HS-27A (cell line): Measurements from ENCODE around the gene TUBA4A.

ENCODE experiments used
- DNase-seq: peaks from one replicate; pipeline ENCODE4 v3.0.0-alpha.2; 2012; ENCODE audit warnings: low read depth, missing footprints

TUBA4A gene

GRCh38 chr2:219230059-219230540 is 23.6 kb downstream of the TUBA4A start:
- no peak for DNase-seq

- peak; percentile 74 for DNase-seq
Observed at GRCh38 chr2:219229305-219230058, 24.2 kb downstream of the TUBA4A start, which contains the start of the genes ANKZF1 and ATG9A. Gene ANKZF1, plus strand, starts transcription at chr2:219229806. Its CDS starts 452 bp downstream, at chr2:219230258. Gene ATG9A, minus strand, starts transcription at chr2:219229636. Its CDS starts 1,612 bp downstream, at chr2:219228024.

GRCh38 chr2:219228911-219229304 is 24.8 kb downstream of the TUBA4A start:
- no peak for DNase-seq

- DNase-seq, result no peak
Observed at GRCh38 chr2:219228041-219228910, 25.4 kb downstream of the TUBA4A start.

- DNase-seq, result no peak
Observed at GRCh38 chr2:219225350-219225749, 28.4 kb downstream of the TUBA4A start.

- no peak for DNase-seq
Observed at GRCh38 chr2:219223831-219224610, 29.7 kb downstream of the TUBA4A start.

- DNase-seq, result no peak
Observed at GRCh38 chr2:219221957-219222518, 31.7 kb downstream of the TUBA4A start.

- no peak for DNase-seq
Observed at GRCh38 chr2:219220652-219221402, 32.9 kb downstream of the TUBA4A start.

- DNase-seq, result no peak
Observed at GRCh38 chr2:219219784-219220532, 33.8 kb downstream of the TUBA4A start.

GRCh38 chr2:219218732-219219701 is 34.7 kb downstream of the TUBA4A start, which contains the start of gene ABCB6:
Gene ABCB6, minus strand, starts transcription at chr2:219218958. Its CDS starts 285 bp downstream, at chr2:219218673.
- peak; percentile 55 for DNase-seq

- peak; percentile 29 for DNase-seq
Observed at GRCh38 chr2:219218217-219218731, 35.4 kb downstream of the TUBA4A start.

- no peak for DNase-seq
Observed at GRCh38 chr2:219216535-219216915, 37.2 kb downstream of the TUBA4A start.

- DNase-seq, result no peak
Observed at GRCh38 chr2:219215871-219216534, 37.7 kb downstream of the TUBA4A start.

- no peak for DNase-seq
Observed at GRCh38 chr2:219214786-219215185, 38.9 kb downstream of the TUBA4A start.

- no peak for DNase-seq
Observed at GRCh38 chr2:219214141-219214540, 39.6 kb downstream of the TUBA4A start.

- no peak for DNase-seq
Observed at GRCh38 chr2:219213486-219214071, 40.1 kb downstream of the TUBA4A start.

- no peak for DNase-seq
Observed at GRCh38 chr2:219213026-219213415, 40.7 kb downstream of the TUBA4A start.
